ENCODE data around the gene TMCO2. TPM values are rescaled to one million over a fixed set of nuclear protein-coding genes. Genes with fewer than 3 reads are reported as not detected.
A peak's percentile ranks its signal among the peaks of the same experiment; 100 is the strongest.

The TMCO2 gene
- total and polyA plus RNA-seq, 8 donors: 0.55 TPM; not detected in 7

GRCh38 chr1:40240390-40240789 is 7.3 kb upstream of the TMCO2 start:
- H3K4me1 ChIP-seq: no peaks in the 10 kb centered on the region
- DNase-seq (no peak), ATAC-seq (no peak)
- peaks cover 3 to 43% of the 10 kb centered on the region in 2 donors for H3K36me3 ChIP-seq
- no peak overlapping the region for H3K4me3 ChIP-seq
- TF ChIP-seq CTCF (IDR thresholded peaks at IDR 0.05): no peak
- H3K27ac ChIP-seq: no peak overlapping the region
- H3K27me3 ChIP-seq: no peaks in the 10 kb centered on the region
- H3K9me3 ChIP-seq: no peaks in the 10 kb centered on the region
- intact Hi-C loops (cut with DNase I): no loop called here

- TF ChIP-seq CTCF (IDR thresholded peaks at IDR 0.05): no peak
- H3K4me3 ChIP-seq: no peak overlapping the region
- no peaks in the 10 kb centered on the region for H3K4me1 ChIP-seq
- intact Hi-C loops (cut with DNase I): no loop called here
- H3K27ac ChIP-seq: peak overlapping the region in 1 of 2 donors; percentile 18
- H3K36me3 ChIP-seq: peaks cover 2 to 33% of the 10 kb centered on the region in 2 donors
- ATAC-seq (no peak), DNase-seq (no peak)
- no peaks in the 10 kb centered on the region for H3K9me3 ChIP-seq
- no peaks in the 10 kb centered on the region for H3K27me3 ChIP-seq
Measured at GRCh38 chr1:40241362-40241761, 6.4 kb upstream of the TMCO2 start.

GRCh38 chr1:40243351-40243750 is 4.4 kb upstream of the TMCO2 start:
- Histone ChIP-seq H3K4me1 (no peaks in the 10 kb centered on the region), H3K36me3 (peaks cover 0 to 15% of the 10 kb centered on the region in 2 donors), H3K27ac (no peak overlapping the region), H3K27me3 (no peaks in the 10 kb centered on the region), H3K9me3 (no peaks in the 10 kb centered on the region), H3K4me3 (no peak overlapping the region)
- intact Hi-C loops (cut with DNase I): no loop called here
- TF ChIP-seq CTCF (IDR thresholded peaks at IDR 0.05): no peak
- ATAC-seq (no peak), DNase-seq (no peak)

GRCh38 chr1:40244138-40244744 is 3.5 kb upstream of the TMCO2 start:
- H3K4me1 ChIP-seq: no peaks in the 10 kb centered on the region
- H3K9me3 ChIP-seq: no peaks in the 10 kb centered on the region
- no peak overlapping the region for H3K4me3 ChIP-seq
- no peak overlapping the region for H3K27ac ChIP-seq
- ATAC-seq (peak; percentile 39), DNase-seq (no peak)
- H3K27me3 ChIP-seq: no peaks in the 10 kb centered on the region
- H3K36me3 ChIP-seq: peaks cover 0 to 6% of the 10 kb centered on the region in 2 donors
- no peak for TF ChIP-seq CTCF (IDR thresholded peaks at IDR 0.05)
- intact Hi-C loops (cut with DNase I): no loop called here

GRCh38 chr1:40245686-40246085 is 2.1 kb upstream of the TMCO2 start:
- Histone ChIP-seq H3K9me3 (no peaks in the 10 kb centered on the region), H3K4me1 (no peaks in the 10 kb centered on the region), H3K36me3 (no peaks in the 10 kb centered on the region), H3K27me3 (no peaks in the 10 kb centered on the region), H3K4me3 (no peak overlapping the region), H3K27ac (no peak overlapping the region)
- no peak for TF ChIP-seq CTCF (IDR thresholded peaks at IDR 0.05)
- DNase-seq: no peak
- ATAC-seq: no peak
- intact Hi-C loops (cut with DNase I): no loop called here
